Stomach smooth muscle (tissue), 2 donors: Measurements from ENCODE around the gene LSM8.

Experiments
- H3K27ac ChIP-seq: one replicate; pipeline ENCODE4 v1.7.0; 2013; ENCODE audit warnings: mild to moderate bottlenecking, low read length, inconsistent platforms
- H3K27me3 ChIP-seq, 2 donors: one replicate each; pipeline ENCODE4 v1.7.0; 2013; ENCODE audit warnings: low read length in 2 of 2; ENCODE audit not compliant: insufficient read depth in 2 of 2, control insufficient read depth in 1 of 2
- H3K36me3 ChIP-seq, 2 donors: one replicate each; pipeline ENCODE4 v1.7.0; 2013; ENCODE audit warnings: low read length in 2 of 2; ENCODE audit not compliant: control insufficient read depth in 2 of 2, insufficient read depth in 2 of 2
- H3K4me1 ChIP-seq: one replicate; pipeline ENCODE4 v1.7.0; 2013; ENCODE audit warnings: low read length; ENCODE audit not compliant: control insufficient read depth, insufficient read depth
- H3K4me3 ChIP-seq, 2 donors: one replicate each; pipeline ENCODE4 v1.7.0; 2013; ENCODE audit warnings: low read length in 2 of 2
- H3K9ac ChIP-seq, 2 donors: one replicate each; pipeline ENCODE4 v1.7.0; 2013; ENCODE audit warnings: low read length in 2 of 2, mild to moderate bottlenecking in 1 of 2
- H3K9me3 ChIP-seq, 2 donors: one replicate each; pipeline ENCODE4 v1.7.0; 2013; ENCODE audit warnings: low read length in 2 of 2; ENCODE audit not compliant: control insufficient read depth in 2 of 2
- donor health status: healthy.
- donor health status: Pancreatic carcinoma.

Gene LSM8

GRCh38 chr7:118202061-118202460 is 18.1 kb downstream of the LSM8 start:
- Histone ChIP-seq H3K4me1 (no peaks in the 10 kb centered on the region), H3K9ac (no peak overlapping the region), H3K4me3 (no peak overlapping the region), H3K27me3 (no peaks in the 10 kb centered on the region), H3K27ac (no peak overlapping the region), H3K9me3 (no peaks in the 10 kb centered on the region), H3K36me3 (no peaks in the 10 kb centered on the region)

GRCh38 chr7:118214051-118214832 is 30.3 kb downstream of the LSM8 start:
- peak overlapping the region; percentile 71 to 79 for H3K9ac ChIP-seq
- peak overlapping the region; percentile 82 to 95 for H3K4me3 ChIP-seq
- no peaks in the 10 kb centered on the region for H3K36me3 ChIP-seq
- no peaks in the 10 kb centered on the region for H3K4me1 ChIP-seq
- H3K27ac ChIP-seq = peak overlapping the region; percentile 13
- no peaks in the 10 kb centered on the region for H3K9me3 ChIP-seq
- H3K27me3 ChIP-seq = no peaks in the 10 kb centered on the region

- H3K4me1 ChIP-seq = no peaks in the 10 kb centered on the region
- H3K27ac ChIP-seq = peak overlapping the region; percentile 13
- no peaks in the 10 kb centered on the region for H3K9me3 ChIP-seq
- no peaks in the 10 kb centered on the region for H3K36me3 ChIP-seq
- peak overlapping the region; percentile 82 to 95 for H3K4me3 ChIP-seq
- H3K9ac ChIP-seq = peak overlapping the region; percentile 71 to 79
- H3K27me3 ChIP-seq = no peaks in the 10 kb centered on the region
These were observed 30.8 kb downstream of the LSM8 start for GRCh38 chr7:118214833-118215182.

- Histone ChIP-seq H3K4me1 (no peaks in the 10 kb centered on the region), H3K4me3 (no peak overlapping the region), H3K27ac (no peak overlapping the region), H3K9ac (no peak overlapping the region), H3K27me3 (no peaks in the 10 kb centered on the region), H3K36me3 (no peaks in the 10 kb centered on the region), H3K9me3 (no peaks in the 10 kb centered on the region)
These were observed 33.3 kb downstream of the LSM8 start for GRCh38 chr7:118217210-118217619.

- H3K4me3 ChIP-seq = no peak overlapping the region
- H3K27me3 ChIP-seq = no peaks in the 10 kb centered on the region
- H3K4me1 ChIP-seq = no peaks in the 10 kb centered on the region
- H3K36me3 ChIP-seq = no peaks in the 10 kb centered on the region
- no peaks in the 10 kb centered on the region for H3K9me3 ChIP-seq
- H3K27ac ChIP-seq = no peak overlapping the region
- H3K9ac ChIP-seq = no peak overlapping the region
These were observed 34.6 kb downstream of the LSM8 start for GRCh38 chr7:118218413-118219156.

GRCh38 chr7:118219157-118219512 is 35.2 kb downstream of the LSM8 start:
- no peaks in the 10 kb centered on the region for H3K4me1 ChIP-seq
- H3K4me3 ChIP-seq = no peak overlapping the region
- H3K36me3 ChIP-seq = no peaks in the 10 kb centered on the region
- H3K27ac ChIP-seq = no peak overlapping the region
- H3K9me3 ChIP-seq = no peaks in the 10 kb centered on the region
- H3K9ac ChIP-seq = no peak overlapping the region
- H3K27me3 ChIP-seq = no peaks in the 10 kb centered on the region

- H3K27ac ChIP-seq = no peak overlapping the region
- H3K9ac ChIP-seq = no peak overlapping the region
- no peaks in the 10 kb centered on the region for H3K36me3 ChIP-seq
- no peaks in the 10 kb centered on the region for H3K4me1 ChIP-seq
- no peaks in the 10 kb centered on the region for H3K9me3 ChIP-seq
- H3K4me3 ChIP-seq = no peak overlapping the region
- no peaks in the 10 kb centered on the region for H3K27me3 ChIP-seq
These were observed 36.6 kb downstream of the LSM8 start for GRCh38 chr7:118220583-118220982.

- H3K4me1 ChIP-seq = no peaks in the 10 kb centered on the region
- no peaks in the 10 kb centered on the region for H3K27me3 ChIP-seq
- no peaks in the 10 kb centered on the region for H3K36me3 ChIP-seq
- no peaks in the 10 kb centered on the region for H3K9me3 ChIP-seq
- no peak overlapping the region for H3K9ac ChIP-seq
- no peak overlapping the region for H3K4me3 ChIP-seq
- H3K27ac ChIP-seq = no peak overlapping the region
These were observed 38.6 kb downstream of the LSM8 start for GRCh38 chr7:118222591-118222990.

- no peak within 1 kb of the TSS for H3K4me3 ChIP-seq
- H3K9me3 ChIP-seq = no peaks in the 10 kb centered on the region
- H3K27me3 ChIP-seq = no peaks in the 10 kb centered on the region
- H3K9ac ChIP-seq = no peak within 1 kb of the TSS
- H3K27ac ChIP-seq = no peak within 1 kb of the TSS
- H3K4me1 ChIP-seq = no peaks in the 10 kb centered on the region
- H3K36me3 ChIP-seq = no peaks in the 10 kb centered on the region
These were observed 40.6 kb downstream of the LSM8 start, which contains the start of gene ANKRD7 for GRCh38 chr7:118224521-118224920. Gene ANKRD7, plus strand, starts transcription at chr7:118224704. Its CDS starts 127 bp downstream, at chr7:118224831.

GRCh38 chr7:118232837-118233236 is 48.9 kb downstream of the LSM8 start:
- Histone ChIP-seq H3K27me3 (no peaks in the 10 kb centered on the region), H3K4me3 (no peak overlapping the region), H3K9ac (no peak overlapping the region), H3K27ac (no peak overlapping the region), H3K4me1 (no peaks in the 10 kb centered on the region), H3K36me3 (no peaks in the 10 kb centered on the region), H3K9me3 (no peaks in the 10 kb centered on the region)

- no peak overlapping the region for H3K4me3 ChIP-seq
- H3K27me3 ChIP-seq = no peaks in the 10 kb centered on the region
- no peak overlapping the region for H3K9ac ChIP-seq
- no peaks in the 10 kb centered on the region for H3K9me3 ChIP-seq
- H3K36me3 ChIP-seq = no peaks in the 10 kb centered on the region
- H3K27ac ChIP-seq = no peak overlapping the region
- H3K4me1 ChIP-seq = no peaks in the 10 kb centered on the region
These were observed 49.8 kb downstream of the LSM8 start for GRCh38 chr7:118233799-118234198.
